Fibroblast of lung (primary cell): ENCODE results near the gene LMO7.

Experiments used
- EZH2 ChIP-seq: IDR thresholded peaks from 2 replicates; pipeline ENCODE4 v1.5.1; 2012; ENCODE audit warnings: low read length, control low read depth, mild to moderate bottlenecking; ENCODE audit errors: missing control alignments
- TF ChIP-seq, protein P1 (sequence below), 2 donors: IDR thresholded peaks in 1 of 2; conservative IDR thresholded peaks in 1 of 2; 1 replicate in 1 of 2; 2 replicates in 1 of 2; pipeline ENCODE4 v1.5.1; 2011 to 2012; ENCODE audit warnings: low read length in 2 of 2, control low read depth in 1 of 2, inconsistent platforms in 1 of 2, low read depth in 1 of 2, mild to moderate bottlenecking in 1 of 2

DNA sequence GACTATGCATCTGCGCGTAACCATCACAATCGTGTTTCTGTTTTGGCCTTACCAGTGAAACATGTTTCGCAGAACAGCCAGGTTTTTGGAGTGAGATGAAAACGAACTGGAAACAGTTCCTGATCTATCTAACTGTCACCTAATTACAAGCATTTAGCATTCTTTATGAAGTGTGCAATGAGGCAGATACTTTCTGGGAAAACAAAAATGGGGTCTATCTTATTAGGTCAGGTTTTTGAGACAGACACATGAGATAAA, 182.8 kb downstream of the LMO7 start:
- TF ChIP-seq, protein P1, sequence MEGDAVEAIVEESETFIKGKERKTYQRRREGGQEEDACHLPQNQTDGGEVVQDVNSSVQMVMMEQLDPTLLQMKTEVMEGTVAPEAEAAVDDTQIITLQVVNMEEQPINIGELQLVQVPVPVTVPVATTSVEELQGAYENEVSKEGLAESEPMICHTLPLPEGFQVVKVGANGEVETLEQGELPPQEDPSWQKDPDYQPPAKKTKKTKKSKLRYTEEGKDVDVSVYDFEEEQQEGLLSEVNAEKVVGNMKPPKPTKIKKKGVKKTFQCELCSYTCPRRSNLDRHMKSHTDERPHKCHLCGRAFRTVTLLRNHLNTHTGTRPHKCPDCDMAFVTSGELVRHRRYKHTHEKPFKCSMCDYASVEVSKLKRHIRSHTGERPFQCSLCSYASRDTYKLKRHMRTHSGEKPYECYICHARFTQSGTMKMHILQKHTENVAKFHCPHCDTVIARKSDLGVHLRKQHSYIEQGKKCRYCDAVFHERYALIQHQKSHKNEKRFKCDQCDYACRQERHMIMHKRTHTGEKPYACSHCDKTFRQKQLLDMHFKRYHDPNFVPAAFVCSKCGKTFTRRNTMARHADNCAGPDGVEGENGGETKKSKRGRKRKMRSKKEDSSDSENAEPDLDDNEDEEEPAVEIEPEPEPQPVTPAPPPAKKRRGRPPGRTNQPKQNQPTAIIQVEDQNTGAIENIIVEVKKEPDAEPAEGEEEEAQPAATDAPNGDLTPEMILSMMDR (conservative IDR thresholded peaks at IDR 0.05 in 1 of 2, IDR thresholded peaks at IDR 0.05 in 1 of 2; ENCODE audit: low read depth in 1 of 2, low read length in 2 of 2), result no peak
- no peak for TF ChIP-seq EZH2
